ENCODE measurements around the gene CATSPERD. TPM values are rescaled to one million over a fixed set of nuclear protein-coding genes. Genes with fewer than 3 reads are reported as not detected.
"Not testable (repeated sequence)": the region's sequence is repeated elsewhere in the genome, so short reads cannot be mapped to it uniquely, and the experiment has no call there.

CATSPERD gene
- total RNA-seq, 4 donors from 2014 or later: not detected

DNA sequence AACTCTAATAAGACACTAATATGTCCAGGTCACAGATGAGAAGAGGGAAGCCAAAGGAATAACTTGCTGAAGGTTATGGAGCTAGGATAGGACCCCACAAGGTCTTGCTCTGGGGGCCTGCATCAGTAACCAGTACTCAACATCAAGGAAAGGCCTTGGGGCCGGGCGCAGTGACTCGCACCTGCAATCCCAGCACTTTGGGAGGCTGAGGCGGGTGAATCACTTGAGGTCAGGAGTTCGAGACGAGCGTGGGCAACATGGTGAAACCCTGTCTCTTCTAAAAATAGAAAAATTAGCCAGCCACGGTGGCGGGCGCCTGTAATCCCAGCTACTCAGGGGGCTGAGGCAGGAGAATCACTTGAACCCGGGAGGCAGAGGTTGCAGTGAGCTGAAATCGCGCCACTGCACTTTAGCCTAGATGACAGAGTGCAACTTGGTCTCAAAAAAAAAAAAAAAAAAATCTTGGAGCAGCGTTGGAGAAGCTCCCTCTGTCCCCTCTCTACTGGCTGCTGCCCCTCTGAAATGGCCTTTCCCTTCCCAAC lies 2.3 kb upstream of the CATSPERD start:
- WGBS, 2 donors: 73 to 74% methylated on average over 14 of the region's 14 CpGs
- peaks cover 0 to 38% (median 18%) of the 10 kb centered on the region in 4 donors for H3K4me1 ChIP-seq
- peaks cover 0 to 17% (median 0%) of the 10 kb centered on the region in 3 donors for H3K36me3 ChIP-seq
- peak overlapping the region in 1 of 4 donors; percentile 95 for H3K4me3 ChIP-seq
- H3K27ac ChIP-seq: peak overlapping the region in 1 of 4 donors; percentile 95
- no peak for TF ChIP-seq POLR2A (IDR thresholded peaks at IDR 0.05)
- TF ChIP-seq, protein P1, sequence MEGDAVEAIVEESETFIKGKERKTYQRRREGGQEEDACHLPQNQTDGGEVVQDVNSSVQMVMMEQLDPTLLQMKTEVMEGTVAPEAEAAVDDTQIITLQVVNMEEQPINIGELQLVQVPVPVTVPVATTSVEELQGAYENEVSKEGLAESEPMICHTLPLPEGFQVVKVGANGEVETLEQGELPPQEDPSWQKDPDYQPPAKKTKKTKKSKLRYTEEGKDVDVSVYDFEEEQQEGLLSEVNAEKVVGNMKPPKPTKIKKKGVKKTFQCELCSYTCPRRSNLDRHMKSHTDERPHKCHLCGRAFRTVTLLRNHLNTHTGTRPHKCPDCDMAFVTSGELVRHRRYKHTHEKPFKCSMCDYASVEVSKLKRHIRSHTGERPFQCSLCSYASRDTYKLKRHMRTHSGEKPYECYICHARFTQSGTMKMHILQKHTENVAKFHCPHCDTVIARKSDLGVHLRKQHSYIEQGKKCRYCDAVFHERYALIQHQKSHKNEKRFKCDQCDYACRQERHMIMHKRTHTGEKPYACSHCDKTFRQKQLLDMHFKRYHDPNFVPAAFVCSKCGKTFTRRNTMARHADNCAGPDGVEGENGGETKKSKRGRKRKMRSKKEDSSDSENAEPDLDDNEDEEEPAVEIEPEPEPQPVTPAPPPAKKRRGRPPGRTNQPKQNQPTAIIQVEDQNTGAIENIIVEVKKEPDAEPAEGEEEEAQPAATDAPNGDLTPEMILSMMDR (IDR thresholded peaks at IDR 0.05): no peak
- TF ChIP-seq EP300 (IDR thresholded peaks at IDR 0.05): no peak
- H3K27me3 ChIP-seq: no peaks in the 10 kb centered on the region
- no peak for DNase-seq (ENCODE audit: low spot score in 2 of 2)
- no peaks in the 10 kb centered on the region for H3K9me3 ChIP-seq

DNA sequence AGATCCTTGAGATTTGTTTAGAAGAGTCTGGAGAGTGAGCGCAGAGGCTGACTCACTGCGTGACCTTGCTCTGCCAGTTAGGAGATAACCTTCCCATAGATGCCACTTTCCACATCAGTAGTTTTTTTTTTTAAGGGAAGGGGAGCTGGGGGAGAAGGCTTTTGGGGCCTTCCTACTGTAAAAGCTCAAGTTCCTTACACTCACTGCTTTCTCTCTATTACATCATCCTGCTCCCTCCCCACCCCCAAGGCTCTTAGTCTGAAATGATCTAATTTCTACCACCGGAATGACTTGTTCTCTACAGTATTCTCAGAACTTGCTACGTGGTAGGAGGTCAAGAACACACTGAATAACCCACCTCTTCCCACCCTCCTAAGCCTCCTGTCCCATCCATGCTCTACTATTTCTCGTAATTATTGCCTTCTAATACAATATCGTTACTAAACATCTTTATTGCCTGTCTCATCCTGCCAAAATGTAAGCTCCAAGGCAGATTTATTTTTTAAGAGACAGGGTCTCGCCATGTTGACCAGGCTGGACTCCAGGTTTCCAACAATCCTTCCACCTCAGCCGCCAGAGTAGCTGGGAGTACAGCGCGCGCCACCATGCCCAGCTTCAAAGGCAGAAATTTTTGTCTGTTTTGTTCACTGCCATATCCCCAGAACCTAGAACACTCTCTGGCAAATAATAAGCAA lies 1.7 kb upstream of the CATSPERD start:
- no peak for DNase-seq (ENCODE audit: low spot score in 2 of 2)
- H3K36me3 ChIP-seq: peaks cover 0 to 11% (median 0%) of the 10 kb centered on the region in 3 donors
- peaks cover 0 to 38% (median 18%) of the 10 kb centered on the region in 4 donors for H3K4me1 ChIP-seq
- no peaks in the 10 kb centered on the region for H3K9me3 ChIP-seq
- TF ChIP-seq EP300 (IDR thresholded peaks at IDR 0.05): no peak
- TF ChIP-seq, protein P1 (IDR thresholded peaks at IDR 0.05): no peak
- TF ChIP-seq POLR2A (IDR thresholded peaks at IDR 0.05): no peak
- WGBS, 2 donors: 26 to 32% methylated on average over 11 of the region's 11 CpGs
- H3K27me3 ChIP-seq: no peaks in the 10 kb centered on the region
- peak overlapping the region; percentile 80 to 95 (median 91) for H3K4me3 ChIP-seq
- peak overlapping the region in 3 of 4 donors; percentile 86 to 97 (median 95) for H3K27ac ChIP-seq

DNA sequence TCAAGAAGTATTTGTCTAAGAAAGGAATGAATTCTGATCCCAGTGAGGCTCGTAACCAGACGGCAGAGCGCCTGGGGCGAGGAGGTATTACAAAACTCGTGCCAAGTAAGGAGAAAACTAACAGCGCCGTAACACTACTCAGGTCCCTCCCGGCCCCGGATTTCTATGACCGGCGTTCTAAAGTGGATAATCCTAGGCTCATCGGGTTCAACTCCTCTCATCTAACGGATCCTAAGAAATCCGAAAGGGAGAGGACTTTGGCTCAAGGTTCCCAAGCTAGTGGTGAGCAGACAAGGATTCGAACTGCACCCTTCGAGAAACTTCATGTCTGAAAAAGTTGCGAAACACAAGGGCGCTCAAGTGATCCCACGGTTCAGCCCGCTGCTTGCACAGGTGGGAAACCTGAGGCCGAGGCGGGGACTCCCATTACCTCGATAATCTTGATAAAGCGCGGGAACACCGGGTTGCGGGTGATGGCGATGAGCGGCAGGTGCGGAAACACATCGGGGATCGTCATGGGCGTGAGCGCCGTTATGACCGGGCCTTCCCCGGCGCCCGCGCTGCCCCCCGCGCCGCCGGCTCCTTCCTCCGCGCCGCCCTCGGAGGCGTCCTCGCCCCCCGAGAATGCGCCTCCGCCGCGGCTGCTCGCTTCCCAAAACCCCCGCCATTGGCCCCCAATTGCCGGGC lies 1.0 kb upstream of the CATSPERD start:
- Histone ChIP-seq H3K4me1 (peaks cover 0 to 38% (median 18%) of the 10 kb centered on the region in 4 donors), H3K27ac (peak overlapping the region; percentile 86 to 97 (median 94)), H3K9me3 (no peaks in the 10 kb centered on the region), H3K36me3 (peaks cover 0 to 5% (median 0%) of the 10 kb centered on the region in 3 donors), H3K4me3 (peak overlapping the region; percentile 80 to 95 (median 91)), H3K27me3 (no peaks in the 10 kb centered on the region)
- 0 to 1% methylated on average over 34 of the region's 58 CpGs for WGBS, 2 donors
- no peak for DNase-seq (ENCODE audit: low spot score in 2 of 2)
- TF ChIP-seq POLR2A (IDR thresholded peaks at IDR 0.05) (no peak), EP300 (IDR thresholded peaks at IDR 0.05) (no peak)
- TF ChIP-seq, protein P1 (IDR thresholded peaks at IDR 0.05): no peak

DNA sequence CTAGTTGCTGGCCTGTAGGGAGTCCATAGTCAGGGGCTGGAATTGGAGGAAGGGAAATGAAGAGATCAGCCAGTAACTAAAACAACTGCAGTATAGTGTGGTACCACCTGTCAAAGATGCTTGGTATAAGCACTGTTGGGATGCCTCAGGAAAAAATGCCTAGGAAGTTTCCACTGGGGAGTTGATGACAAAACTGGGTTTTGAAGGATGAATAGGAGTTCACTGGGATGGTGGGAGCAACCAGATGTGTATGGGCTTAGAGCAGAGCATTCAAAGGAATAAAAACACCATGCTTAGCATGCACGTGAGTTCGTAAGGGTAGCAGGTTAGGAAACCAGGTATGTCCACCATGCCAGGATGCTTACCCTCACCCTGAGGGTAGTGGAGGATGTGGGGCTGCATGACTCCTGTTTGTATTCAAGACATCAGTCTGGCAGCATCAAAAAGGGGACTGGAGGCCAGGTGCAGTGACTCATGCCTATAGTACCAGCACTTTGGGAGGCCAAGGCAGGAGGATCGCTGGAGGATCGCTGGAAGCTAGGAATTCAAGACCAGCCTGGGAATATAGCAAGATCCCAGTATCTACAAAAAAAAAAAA lies 7.1 kb downstream of the CATSPERD start:
- WGBS, 2 donors: 96 to 98% methylated on average over 4 of the region's 4 CpGs
- H3K4me3 ChIP-seq: no peak overlapping the region
- TF ChIP-seq POLR2A (IDR thresholded peaks at IDR 0.05): no peak
- no peak for TF ChIP-seq EP300 (IDR thresholded peaks at IDR 0.05)
- TF ChIP-seq, protein P1 (IDR thresholded peaks at IDR 0.05): no peak

DNA sequence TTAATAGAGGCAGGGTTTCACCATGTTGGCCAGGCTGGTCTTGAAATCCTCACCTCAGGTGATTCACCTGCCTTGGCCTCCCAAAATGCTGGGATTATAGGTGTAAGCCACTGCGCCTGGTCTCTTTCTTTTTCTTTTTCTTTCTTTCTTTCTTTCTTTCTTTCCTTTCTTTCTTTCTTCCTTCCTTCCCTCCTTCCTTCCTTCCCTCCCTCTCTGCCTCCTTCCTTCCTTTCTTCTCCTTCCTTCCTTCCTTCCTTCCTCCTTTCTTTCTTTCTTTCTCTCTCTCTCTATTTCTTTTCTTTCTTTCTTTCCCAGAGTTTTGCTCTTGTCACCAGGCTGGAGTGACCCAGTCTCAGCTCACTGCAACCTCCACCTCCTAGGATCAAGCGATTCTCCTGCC lies 12.7 kb downstream of the CATSPERD start:
- H3K4me3 ChIP-seq; H3K27me3 ChIP-seq; H3K36me3 ChIP-seq; H3K4me1 ChIP-seq; DNase-seq (ENCODE audit: low spot score in 2 of 2); H3K27ac ChIP-seq: not testable (repeated sequence)
- 77 to 81% methylated on average over 2 of the region's 2 CpGs for WGBS, 2 donors
- peaks cover 0 to 26% (median 3%) of the 10 kb centered on the region in 4 donors for H3K9me3 ChIP-seq

More for the DNA sequence above, 7.1 kb downstream of the CATSPERD start:
- H3K27me3 ChIP-seq: no peaks in the 10 kb centered on the region
- H3K9me3 ChIP-seq: peaks cover 0 to 26% (median 3%) of the 10 kb centered on the region in 4 donors
- H3K36me3 ChIP-seq: no peaks in the 10 kb centered on the region
- H3K4me1 ChIP-seq: no peaks in the 10 kb centered on the region
- no peak for DNase-seq (ENCODE audit: low spot score in 2 of 2)
- H3K27ac ChIP-seq: no peak overlapping the region
